Measurements from ENCODE around the gene NECTIN2.

Gene NECTIN2

GRCh38 chr19:44809577-44810233 lies 36.4 kb upstream of the NECTIN2 start:
- no peaks in the 10 kb centered on the region for H3K9me3 ChIP-seq (replicated peaks; ENCODE audit: insufficient read depth, low read length)
- H3K4me2 ChIP-seq (ENCODE audit: low read depth, low read length): no peak overlapping the region
- peaks cover 76% of the 10 kb centered on the region for H3K27me3 ChIP-seq (replicated peaks; ENCODE audit: insufficient read depth, low read length)
- H3F3A ChIP-seq (ENCODE audit: insufficient read depth, low read length): no peaks in the 10 kb centered on the region
- H3K9ac ChIP-seq (ENCODE audit: low read length): no peak overlapping the region
- H3K27ac ChIP-seq (ENCODE audit: low read length): no peak overlapping the region
- H2AFZ ChIP-seq (ENCODE audit: low read length): no peak overlapping the region
- no peaks in the 10 kb centered on the region for H3K4me1 ChIP-seq (ENCODE audit: low read length)
- no peak for DNase-seq
- no peaks in the 10 kb centered on the region for H3K9me2 ChIP-seq (replicated peaks; ENCODE audit: insufficient read depth, low read length)
- no peaks in the 10 kb centered on the region for H3K36me3 ChIP-seq (replicated peaks; ENCODE audit: insufficient read depth, low read length)
- no peaks in the 10 kb centered on the region for H4K20me1 ChIP-seq (ENCODE audit: insufficient read depth, low read length)
- H3K79me2 ChIP-seq (ENCODE audit: low read length): no peaks in the 10 kb centered on the region
- TF ChIP-seq EZH2 (optimal IDR thresholded peaks at IDR 0.05; ENCODE audit: low read depth, low read length) (no peak), EZH2phosphoT487 (IDR thresholded peaks at IDR 0.05; ENCODE audit: low read length) (no peak), CTCF (IDR thresholded peaks at IDR 0.05; ENCODE audit: low read length) (no peak)
- no peak overlapping the region for H3K4me3 ChIP-seq (ENCODE audit: low read length)

GRCh38 chr19:44810234-44811121 lies 35.6 kb upstream of the NECTIN2 start:
- Histone ChIP-seq H3K27ac (ENCODE audit: low read length) (no peak overlapping the region), H3K36me3 (replicated peaks; ENCODE audit: insufficient read depth, low read length) (no peaks in the 10 kb centered on the region), H4K20me1 (ENCODE audit: insufficient read depth, low read length) (no peaks in the 10 kb centered on the region), H2AFZ (ENCODE audit: low read length) (no peak overlapping the region), H3K79me2 (ENCODE audit: low read length) (no peaks in the 10 kb centered on the region), H3K9me2 (replicated peaks; ENCODE audit: insufficient read depth, low read length) (no peaks in the 10 kb centered on the region), H3K4me2 (ENCODE audit: low read depth, low read length) (no peak overlapping the region), H3K4me1 (ENCODE audit: low read length) (no peaks in the 10 kb centered on the region), H3F3A (ENCODE audit: insufficient read depth, low read length) (no peaks in the 10 kb centered on the region), H3K4me3 (ENCODE audit: low read length) (no peak overlapping the region), H3K9ac (ENCODE audit: low read length) (no peak overlapping the region), H3K9me3 (replicated peaks; ENCODE audit: insufficient read depth, low read length) (no peaks in the 10 kb centered on the region), H3K27me3 (replicated peaks; ENCODE audit: insufficient read depth, low read length) (peaks cover 76% of the 10 kb centered on the region)
- DNase-seq: no peak
- TF ChIP-seq EZH2 (optimal IDR thresholded peaks at IDR 0.05; ENCODE audit: low read depth, low read length): no peak
- TF ChIP-seq EZH2phosphoT487 (IDR thresholded peaks at IDR 0.05; ENCODE audit: low read length): no peak
- TF ChIP-seq CTCF (IDR thresholded peaks at IDR 0.05; ENCODE audit: low read length): no peak

- Histone ChIP-seq H3K9me3 (replicated peaks; ENCODE audit: insufficient read depth, low read length) (no peaks in the 10 kb centered on the region), H3K36me3 (replicated peaks; ENCODE audit: insufficient read depth, low read length) (no peaks in the 10 kb centered on the region), H3K27me3 (replicated peaks; ENCODE audit: insufficient read depth, low read length) (peaks cover 77% of the 10 kb centered on the region), H3K9me2 (replicated peaks; ENCODE audit: insufficient read depth, low read length) (no peaks in the 10 kb centered on the region), H2AFZ (ENCODE audit: low read length) (no peak overlapping the region), H3K4me1 (ENCODE audit: low read length) (no peaks in the 10 kb centered on the region), H3K4me2 (ENCODE audit: low read depth, low read length) (no peak overlapping the region), H3F3A (ENCODE audit: insufficient read depth, low read length) (no peaks in the 10 kb centered on the region), H3K4me3 (ENCODE audit: low read length) (no peak overlapping the region), H3K27ac (ENCODE audit: low read length) (no peak overlapping the region), H4K20me1 (ENCODE audit: insufficient read depth, low read length) (no peaks in the 10 kb centered on the region), H3K79me2 (ENCODE audit: low read length) (no peaks in the 10 kb centered on the region), H3K9ac (ENCODE audit: low read length) (no peak overlapping the region)
- DNase-seq: no peak
- TF ChIP-seq EZH2 (optimal IDR thresholded peaks at IDR 0.05; ENCODE audit: low read depth, low read length): no peak
- TF ChIP-seq EZH2phosphoT487 (IDR thresholded peaks at IDR 0.05; ENCODE audit: low read length): no peak
- TF ChIP-seq CTCF (IDR thresholded peaks at IDR 0.05; ENCODE audit: low read length): no peak
These were observed 35.0 kb upstream of the NECTIN2 start for GRCh38 chr19:44811122-44811419.
